ENCODE results near the gene SBF2.
"Not testable (repeated sequence)": the region's sequence is repeated elsewhere in the genome, so short reads cannot be mapped to it uniquely, and the experiment has no call there.

SBF2 gene

DNA sequence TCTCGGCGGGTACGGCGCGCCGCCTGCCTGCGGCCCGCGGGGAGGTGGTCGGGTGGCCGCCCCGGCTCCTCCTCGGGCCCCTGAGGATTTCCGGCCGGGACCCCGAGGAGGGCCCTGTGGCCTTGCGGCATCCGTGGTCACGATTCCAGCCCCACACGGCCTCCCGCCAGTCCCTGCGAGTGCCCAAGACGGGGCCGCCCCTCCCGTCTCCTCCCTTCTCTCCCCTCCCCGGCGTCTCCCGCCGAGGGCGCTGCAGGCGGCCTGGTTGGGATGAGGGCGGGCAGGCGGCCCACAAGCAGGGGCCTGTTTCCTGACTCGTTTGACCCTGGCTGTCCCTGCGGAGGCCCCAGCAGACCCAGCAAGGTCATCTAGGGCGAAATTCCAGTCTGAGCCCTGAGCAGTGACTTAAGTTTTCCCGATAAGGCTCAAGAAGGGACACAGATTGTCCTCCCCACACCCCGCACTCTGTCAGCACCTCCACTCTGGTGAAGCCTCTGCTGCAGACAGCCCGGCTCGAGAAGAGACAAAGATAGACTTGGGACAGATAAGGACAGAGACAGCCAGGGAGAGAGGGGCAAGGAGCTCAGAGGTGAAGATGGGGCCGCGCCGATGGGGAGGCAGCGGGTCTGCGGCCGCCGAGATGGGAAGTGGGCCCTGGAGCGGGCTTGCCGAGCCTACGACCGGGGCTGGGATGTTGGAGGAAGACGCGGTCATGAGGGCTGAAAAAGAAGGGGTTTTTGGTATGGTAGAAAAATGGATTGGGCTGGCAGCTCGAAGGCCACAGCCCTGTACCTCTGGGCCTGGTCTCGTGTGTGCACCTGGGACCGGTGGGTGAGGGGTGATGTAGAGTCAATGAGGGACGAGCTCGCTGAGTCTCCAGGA is 535.1 kb downstream of the SBF2 start:
- peak; percentile 71 for DNase-seq

DNA sequence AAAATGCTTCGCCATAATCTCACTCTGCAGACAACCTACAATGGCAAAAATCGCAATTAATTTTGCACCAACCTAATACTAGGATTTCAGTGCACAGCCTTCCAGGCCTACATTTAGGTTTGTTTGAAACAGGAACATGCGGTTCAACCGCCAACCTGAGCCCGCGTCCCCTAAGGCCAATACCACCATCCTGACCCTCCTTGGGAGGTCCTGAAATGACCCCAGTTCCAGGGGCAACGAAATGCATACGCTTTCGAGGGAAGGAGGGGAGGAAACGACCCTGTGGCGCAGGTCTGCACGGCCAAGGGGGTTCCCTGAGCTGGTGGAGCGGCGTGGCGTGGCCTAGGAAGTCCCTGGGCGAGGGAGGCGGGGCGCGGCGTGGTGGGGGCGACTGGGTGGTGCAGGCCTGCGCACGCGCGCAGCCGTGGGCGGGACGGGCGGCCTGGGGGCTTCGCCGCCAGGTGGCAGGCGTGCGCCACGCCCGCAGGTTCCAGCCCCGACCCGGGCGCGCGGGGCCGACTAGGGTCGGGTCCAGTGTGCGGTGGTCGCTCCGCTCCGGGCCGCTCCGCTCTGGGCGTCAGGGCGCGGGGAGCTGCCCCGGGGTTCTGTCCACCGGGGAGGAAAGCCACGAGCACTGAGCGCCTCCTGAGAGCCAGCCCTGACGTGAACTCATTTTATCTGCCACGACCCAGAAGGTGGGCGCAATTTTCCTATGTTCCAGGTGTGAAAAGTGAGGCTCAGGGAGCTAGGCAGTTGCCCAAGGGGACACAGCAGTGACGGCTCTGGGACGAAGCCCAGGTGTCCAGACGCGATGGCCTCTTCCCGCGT is 536.0 kb downstream of the SBF2 start:
- peak; percentile 96 for DNase-seq

- no peak for DNase-seq
These were observed 537.1 kb downstream of the SBF2 start for GRCh38 chr11:9756878-9757277.

GRCh38 chr11:9756461-9756860 is 537.6 kb downstream of the SBF2 start:
- no peak for DNase-seq

- no peak for DNase-seq
These were observed 538.3 kb downstream of the SBF2 start for GRCh38 chr11:9755561-9756185.

GRCh38 chr11:9754010-9754471 is 540.0 kb downstream of the SBF2 start:
- no peak for DNase-seq

DNA sequence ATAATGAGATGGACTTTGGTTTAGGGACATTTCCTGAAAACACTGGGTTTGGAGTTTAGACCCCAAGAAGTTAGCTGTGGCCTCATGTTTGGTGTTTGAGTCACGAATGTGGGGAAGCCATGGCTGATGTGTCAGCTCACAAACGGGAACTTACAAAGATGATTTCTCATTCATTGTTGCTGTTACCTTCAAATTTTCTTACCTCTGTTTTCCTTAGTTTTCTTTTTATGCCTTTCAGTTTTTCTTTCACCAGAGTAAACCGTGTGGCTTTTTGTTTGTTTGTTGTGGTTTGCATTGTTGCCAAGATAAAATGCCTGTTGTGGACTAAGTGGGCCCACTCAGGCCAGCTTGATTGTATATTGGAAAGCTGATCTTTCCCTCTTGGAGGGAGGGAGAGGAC is 541.0 kb downstream of the SBF2 start:
- DNase-seq: peak; percentile 30

- no peak for DNase-seq
These were observed 541.9 kb downstream of the SBF2 start for GRCh38 chr11:9752091-9752490.

DNA sequence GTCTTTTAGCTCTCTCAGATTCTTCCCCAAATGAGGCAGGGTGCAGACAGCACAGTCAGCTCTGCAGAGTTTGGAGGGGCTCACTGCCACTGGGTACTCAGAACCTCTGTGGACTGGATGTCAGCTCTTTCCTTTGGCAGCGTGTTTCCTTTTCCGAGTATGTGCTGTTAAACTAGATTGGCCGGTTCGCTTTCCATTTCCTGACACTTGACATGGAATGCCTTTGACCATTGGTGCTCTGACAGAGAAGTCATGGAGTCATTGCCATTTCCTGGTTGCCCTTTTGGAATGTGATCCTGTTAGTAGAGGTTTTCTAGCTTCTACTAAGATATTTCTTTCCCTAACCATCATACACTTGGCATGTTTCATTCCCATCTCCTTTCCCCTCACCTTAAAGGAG is 543.5 kb downstream of the SBF2 start:
- DNase-seq: no peak

DNA sequence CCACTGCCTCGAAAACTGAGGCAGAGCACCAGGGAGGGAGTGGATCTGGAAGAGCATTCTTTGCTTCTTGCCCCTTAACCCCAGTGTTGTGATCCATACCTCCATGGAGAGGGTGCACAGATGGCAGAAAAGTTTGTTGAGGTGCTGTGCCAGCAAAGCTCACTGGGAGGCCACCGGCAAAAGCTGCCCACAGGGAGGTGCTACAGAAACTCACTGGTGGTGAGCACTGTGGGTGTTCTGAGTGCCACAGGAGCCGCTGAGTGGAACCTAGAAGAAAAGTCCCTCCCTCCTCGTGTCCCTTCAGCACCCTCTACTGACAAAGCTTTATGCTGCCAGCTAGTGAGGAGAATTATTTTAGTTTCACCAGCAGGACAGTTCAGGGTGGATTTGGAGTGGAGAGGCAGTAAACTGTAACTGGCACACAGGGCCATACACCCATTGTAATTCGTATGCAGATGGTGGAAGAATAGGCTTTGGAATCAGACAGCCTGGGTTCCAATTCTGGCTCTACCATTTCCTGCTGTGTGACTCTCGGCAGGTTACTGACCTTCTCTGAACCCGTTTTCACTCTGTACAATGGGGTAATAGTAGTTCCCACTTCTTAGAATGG is 545.6 kb downstream of the SBF2 start:
- peak; percentile 76 for DNase-seq

GRCh38 chr11:9747828-9748227 is 546.2 kb downstream of the SBF2 start:
- no peak for DNase-seq

DNA sequence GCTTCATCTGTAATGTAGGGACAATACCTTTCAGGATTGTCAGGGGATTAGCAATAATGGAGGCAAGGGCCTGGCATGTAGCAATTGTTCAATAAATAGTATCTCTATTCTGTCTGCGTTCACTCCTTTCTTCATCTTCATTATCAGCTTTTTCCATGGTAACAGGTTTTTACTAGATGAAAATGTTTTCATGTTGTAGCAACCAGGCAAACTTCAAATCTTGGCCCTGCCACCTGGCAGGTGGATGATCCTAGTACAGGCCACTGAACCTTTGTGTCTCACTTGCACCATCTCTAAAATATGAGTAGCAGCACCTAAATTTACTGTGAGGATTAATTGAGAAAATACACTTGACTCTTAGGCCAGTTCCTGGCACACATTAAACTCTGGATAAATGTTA is 546.8 kb downstream of the SBF2 start:
- no peak for DNase-seq

DNA sequence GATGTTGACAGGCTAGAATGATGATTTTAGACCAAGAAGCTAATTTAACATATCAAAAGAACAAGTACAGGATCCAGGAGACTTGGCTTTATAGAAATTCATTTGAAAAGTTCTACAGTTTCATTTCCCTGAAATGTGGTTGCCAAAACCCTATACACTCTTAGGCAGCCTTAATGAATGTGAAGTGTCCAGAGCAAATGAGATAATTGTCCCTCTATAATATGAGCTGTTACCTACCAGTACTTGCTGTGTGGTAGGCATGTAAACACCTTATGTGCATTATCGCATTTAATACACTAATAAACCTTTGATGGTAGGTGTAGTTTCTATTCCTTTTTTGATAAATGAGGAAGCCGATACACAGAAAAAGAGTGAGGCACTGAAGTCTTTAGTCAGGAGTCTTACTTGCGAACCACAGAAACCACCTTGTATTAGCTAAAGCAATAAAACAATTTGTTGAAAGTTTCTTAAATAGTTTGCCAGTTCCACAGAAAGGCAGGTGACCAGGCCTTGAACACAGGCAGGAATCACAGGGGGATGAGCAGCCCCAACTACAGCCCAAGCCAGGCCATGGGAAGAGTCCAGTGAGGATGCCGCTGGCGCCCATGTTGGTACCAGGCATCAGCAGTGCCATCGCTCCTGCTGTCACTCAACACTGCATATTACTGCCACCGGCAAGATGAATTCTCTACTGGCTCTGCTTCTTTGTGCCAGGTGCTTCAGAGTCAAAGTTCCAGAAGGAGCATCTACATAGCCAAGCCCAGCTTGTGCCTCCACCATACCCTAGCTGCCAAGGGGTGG is 548.4 kb downstream of the SBF2 start:
- DNase-seq: no peak

GRCh38 chr11:9743512-9743911 is 550.5 kb downstream of the SBF2 start:
- DNase-seq: not testable (repeated sequence)

- no peak for DNase-seq
These were observed 552.8 kb downstream of the SBF2 start for GRCh38 chr11:9741260-9741659.

DNA sequence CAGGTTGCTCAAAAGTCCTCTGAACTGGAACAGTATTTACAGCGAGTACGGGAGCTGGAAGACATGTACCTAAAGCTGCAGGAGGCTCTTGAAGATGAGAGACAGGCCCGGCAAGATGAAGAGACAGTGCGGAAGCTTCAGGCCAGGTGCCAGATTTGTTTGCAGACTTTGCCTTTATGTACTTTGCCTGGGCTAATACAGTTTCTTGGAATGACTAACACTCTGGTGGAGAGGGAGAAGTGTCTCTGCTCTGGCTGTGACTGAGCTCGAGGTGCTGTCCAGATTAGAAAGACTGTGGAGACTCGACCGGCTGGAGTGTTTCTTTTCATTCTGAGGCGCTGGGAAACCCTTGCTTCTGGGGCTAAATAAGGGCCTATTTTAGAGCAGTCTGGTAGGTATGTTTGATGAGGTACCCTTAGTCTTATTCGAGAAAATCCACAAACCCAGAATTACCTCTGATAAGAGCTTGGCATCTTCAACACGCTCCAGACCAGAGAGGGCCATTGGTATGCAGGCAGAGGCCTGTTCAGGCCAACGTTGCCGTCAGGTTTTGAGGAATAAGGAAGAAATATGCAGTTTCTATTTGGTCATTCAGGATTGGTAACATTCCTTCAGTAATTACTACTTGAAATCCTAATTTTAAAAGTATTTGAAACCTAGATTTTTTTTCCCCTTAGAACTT is 553.7 kb downstream of the SBF2 start:
- no peak for DNase-seq

DNA sequence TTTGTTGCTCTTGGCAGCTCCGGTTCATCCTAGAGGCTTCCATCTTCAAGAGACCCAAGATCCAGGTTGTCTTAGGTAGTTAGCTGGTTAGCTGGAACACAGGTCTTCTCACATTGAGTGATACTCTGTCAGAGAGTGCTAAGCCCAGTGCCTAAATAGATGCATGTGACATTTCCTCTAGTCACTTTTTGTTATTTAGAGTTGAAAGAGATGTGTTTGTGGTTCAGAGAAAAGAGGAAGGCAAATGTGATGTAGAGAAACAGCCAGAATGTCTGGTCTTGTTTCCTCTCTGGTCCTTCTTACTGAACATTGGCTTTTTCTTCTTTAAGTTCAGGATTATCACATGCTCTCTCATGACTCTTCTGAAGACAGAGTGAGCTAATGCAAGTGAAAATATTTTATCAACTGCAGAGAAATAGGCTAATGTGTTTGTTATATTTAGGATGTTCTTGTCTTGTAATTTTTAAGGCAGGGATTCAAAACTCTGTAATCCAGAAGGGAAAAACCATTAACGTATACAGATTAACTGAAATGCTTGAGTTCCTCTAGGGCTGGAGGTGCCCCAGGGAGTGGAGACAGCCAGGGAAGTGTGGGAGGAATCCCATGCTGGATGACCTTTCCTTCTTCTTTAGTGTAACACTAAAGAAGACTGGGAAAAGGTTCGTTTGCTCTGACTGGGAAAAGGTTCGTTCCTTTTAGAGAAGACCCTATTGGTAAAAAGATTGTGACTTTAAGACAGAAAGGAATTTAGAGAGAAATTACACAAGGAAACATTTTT is 554.7 kb downstream of the SBF2 start:
- DNase-seq: no peak

DNA sequence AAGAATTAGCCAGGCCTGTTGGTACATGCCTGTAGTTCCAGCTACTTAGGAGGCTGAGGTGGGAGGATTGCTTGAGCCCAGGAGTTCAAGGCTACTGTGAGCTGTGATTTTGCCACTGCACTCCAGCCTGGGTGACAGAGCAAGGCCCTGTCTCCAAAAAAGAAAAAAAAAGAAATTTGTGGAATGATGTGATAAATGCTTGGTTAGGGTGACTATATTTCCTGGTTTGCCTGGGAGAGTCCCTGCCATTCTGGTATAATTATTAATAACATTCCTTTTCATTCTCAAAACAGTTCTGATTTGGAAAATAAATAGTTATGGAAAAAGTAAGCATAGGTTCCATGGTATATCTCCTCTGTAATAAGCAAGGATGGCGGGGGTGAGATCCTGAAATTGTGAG is 555.3 kb downstream of the SBF2 start:
- DNase-seq: no peak

DNA sequence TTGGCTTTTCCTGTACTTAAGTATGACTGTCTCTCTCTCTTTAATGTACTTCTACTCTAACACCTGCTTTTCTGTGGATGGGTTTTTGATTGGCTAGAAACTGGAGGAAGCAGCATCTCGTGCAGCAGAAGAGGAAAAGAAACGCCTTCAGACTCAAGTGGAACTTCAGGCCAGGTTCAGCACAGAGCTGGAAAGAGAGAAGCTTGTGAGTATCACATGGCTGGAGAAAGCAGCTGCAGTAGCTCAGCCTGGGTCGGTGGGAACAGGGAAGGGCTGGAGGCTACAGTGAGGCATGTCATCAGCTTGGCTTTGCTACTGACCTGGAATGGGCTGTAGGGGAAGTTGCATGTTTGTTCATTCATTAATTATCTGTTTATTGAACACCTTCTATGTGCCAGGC is 555.9 kb downstream of the SBF2 start:
- no peak for DNase-seq

DNA sequence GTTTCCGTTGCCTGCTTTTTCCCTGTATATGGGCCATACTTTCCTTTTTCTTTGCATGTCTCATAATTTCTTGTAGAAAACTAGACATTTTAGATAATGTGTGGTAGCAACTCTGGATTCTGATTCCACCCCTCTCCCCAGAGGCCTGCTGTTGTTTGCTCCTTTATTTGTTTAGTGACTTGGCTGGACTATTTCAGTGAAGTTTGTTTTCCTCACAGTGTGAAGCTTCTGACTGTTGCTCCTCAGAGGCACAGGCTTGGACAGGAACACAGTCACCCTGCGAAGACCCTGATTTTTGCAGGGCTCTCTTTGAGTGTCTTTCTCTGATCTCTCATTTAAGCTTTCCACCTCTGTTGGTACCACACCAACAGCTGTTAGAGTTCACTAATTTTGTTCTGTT is 557.7 kb downstream of the SBF2 start:
- DNase-seq: no peak

- no peak for DNase-seq
These were observed 558.1 kb downstream of the SBF2 start for GRCh38 chr11:9735919-9736318.

All from activated CD4-positive, alpha-beta T cell treated with anti-CD3 and anti-CD28 coated beads for 48 hours (primary cell).